OCI-LY7 (cell line): ENCODE results near the gene MSTN. TPM values are rescaled to one million over a fixed set of nuclear protein-coding genes. Genes with fewer than 3 reads are reported as not detected.

Experiments used
- BruUV-seq: library from RNA; stranded (reverse); fragments of 400-500 nt; replicated peaks from 2 replicates; lab custom pipeline; 2021; lab: Mats Ljungman, UMichigan
- CTCF ChIA-PET: fragments of 300-600 bp; sonication (Branson Sonifier 250); formaldehyde crosslinking; loops from one replicate; lab custom pipeline; 2022; ENCODE audit warnings: antibody characterized with exemption; ENCODE audit not compliant: unreplicated experiment; lab: Charles Lee
- POLR2A ChIA-PET: fragments of 300-600 bp; sonication (Branson Sonifier 250); formaldehyde crosslinking; loops from one replicate; lab custom pipeline; 2022; ENCODE audit warnings: antibody characterized with exemption; lab: Charles Lee
- DNase-seq: peaks from one replicate; pipeline ENCODE4 v3.0.0-alpha.2; 2015; ENCODE audit warnings: low spot score
- H2AFZ ChIP-seq: fragments of 200-600 bp; sonication (generic), shearing (Covaris generic); 2 replicates; pipeline ENCODE4 v1.6.1; 2014; ENCODE audit warnings: mild to moderate bottlenecking, antibody characterized with exemption, low read length, moderate library complexity
- H3K27ac ChIP-seq: fragments of 200-600 bp; sonication (generic); 2 replicates; pipeline ENCODE4 v1.5.1; 2014; ENCODE audit warnings: mixed run types, low read depth, mild to moderate bottlenecking, moderate library complexity, low read length, inconsistent platforms; ENCODE audit not compliant: poor library complexity, severe bottlenecking
- H3K36me3 ChIP-seq: fragments of 200-600 bp; sonication (generic); 2 replicates; pipeline ENCODE4 v1.6.1; 2014; ENCODE audit warnings: mild to moderate bottlenecking, antibody characterized with exemption, low read length, moderate library complexity, mixed read lengths; ENCODE audit not compliant: insufficient read depth
- H3K4me1 ChIP-seq: fragments of 200-600 bp; sonication (generic); 2 replicates; pipeline ENCODE4 v1.5.1; 2014; ENCODE audit warnings: mild to moderate bottlenecking, low read length; ENCODE audit not compliant: insufficient read depth, poor library complexity, severe bottlenecking
- H3K4me2 ChIP-seq: fragments of 200-600 bp; sonication (generic); 2 replicates; pipeline ENCODE4 v1.6.1; 2014; ENCODE audit warnings: mild to moderate bottlenecking, low read length
- H3K4me3 ChIP-seq: fragments of 200-600 bp; sonication (generic); 2 replicates; pipeline ENCODE4 v1.5.1; 2014; ENCODE audit warnings: mild to moderate bottlenecking, low read depth, low read length; ENCODE audit not compliant: poor library complexity, severe bottlenecking
- H3K79me2 ChIP-seq: fragments of 200-600 bp; sonication (generic); 2 replicates; pipeline ENCODE4 v1.6.1; 2016; ENCODE audit warnings: low read depth, mild to moderate bottlenecking, low read length, moderate library complexity, mixed read lengths; ENCODE audit not compliant: insufficient read depth
- H3K9me2 ChIP-seq: fragments of 200-600 bp; sonication (generic); 2 replicates; pipeline ENCODE4 v1.6.1; 2016; ENCODE audit warnings: mild to moderate bottlenecking, low read length, mixed read lengths; ENCODE audit not compliant: insufficient read depth
- H3K9me3 ChIP-seq: fragments of 200-600 bp; sonication (generic); 2 replicates; pipeline ENCODE4 v1.6.1; 2014; ENCODE audit warnings: mild to moderate bottlenecking, mixed run types, low read length, mixed read lengths
- H4K20me1 ChIP-seq: fragments of 200-600 bp; sonication (generic); 2 replicates; pipeline ENCODE4 v1.6.1; 2014; ENCODE audit warnings: mild to moderate bottlenecking, antibody characterized with exemption, low read length, moderate library complexity, mixed read lengths; ENCODE audit not compliant: insufficient read depth
- CTCF ChIP-seq: fragments of 200-600 bp; sonication (generic); conservative IDR thresholded peaks from 2 replicates; pipeline ENCODE4 v1.5.1; 2014; ENCODE audit warnings: mild to moderate bottlenecking, antibody characterized with exemption, low read length, moderate library complexity, mixed read lengths
- EZH2phosphoT487 ChIP-seq: fragments of 200-600 bp; sonication (generic); IDR thresholded peaks from 2 replicates; pipeline ENCODE4 v1.6.1; 2018; ENCODE audit warnings: low read depth, borderline replicate concordance, mild to moderate bottlenecking, mixed run types, antibody characterized with exemption, low read length, moderate library complexity, mixed read lengths
- intact Hi-C: fragments of 100-400 bp; cut with micrococcal nuclease; formaldehyde crosslinking; loops from one replicate; pipeline ENCODE4 v1.10.0; 2022; ENCODE audit not compliant: unreplicated experiment
- total RNA-seq, 2 experiments: library from RNA; depleted of rRNA in 1 of 2; stranded (reverse); fragments of >200 nt in 1 of 2; shearing (Covaris generic) in 1 of 2; gene quantifications; 2 replicates each; pipeline ENCODE4 v1.2.3, GENCODE V29; 2014 to 2022

Gene MSTN
- total RNA-seq, 2 experiments from 2014 or later: not detected

GRCh38 chr2:190062053-190062452 is 476 bp downstream of the MSTN start:
- Histone ChIP-seq H3K79me2 (no peaks in the 10 kb centered on the region), H3K4me3 (no peak overlapping the region), H3K27ac (no peak overlapping the region), H3K4me2 (no peak overlapping the region), H3K36me3 (no peaks in the 10 kb centered on the region), H3K9me2 (no peaks in the 10 kb centered on the region), H3K9me3 (no peaks in the 10 kb centered on the region), H3K4me1 (no peaks in the 10 kb centered on the region), H2AFZ (no peak overlapping the region), H4K20me1 (no peaks in the 10 kb centered on the region)
- no peak for DNase-seq
- intact Hi-C loops: no loop called here
- TF ChIP-seq CTCF (no peak), EZH2phosphoT487 (no peak)
- CTCF ChIA-PET: no interaction called here
- POLR2A ChIA-PET: interaction anchor here (0.7 to 1.1 kb wide), 2 partner anchors 9 to 162 kb away, joined by 3 to 4 read pairs; no protein-coding TSS in a partner anchor
- no TSS peak for BruUV-seq

DNA sequence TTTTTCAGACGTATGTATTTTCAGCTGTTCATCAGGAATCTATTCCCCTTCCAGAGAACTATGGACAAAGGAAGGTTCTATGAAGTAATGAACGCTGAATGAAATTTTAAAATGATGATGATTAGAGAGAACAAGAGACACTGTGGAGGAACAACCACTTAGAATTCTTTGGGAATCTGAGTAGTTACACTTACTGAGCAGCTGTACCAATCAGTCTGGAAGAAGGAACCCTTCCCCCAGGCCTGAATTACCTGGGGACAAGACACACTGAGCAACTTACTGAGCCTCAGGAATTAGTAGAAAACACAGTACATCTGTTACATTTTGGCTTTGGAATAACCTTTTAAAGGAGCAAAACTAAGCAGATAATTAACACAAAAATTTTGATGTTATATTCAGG is 1.9 kb downstream of the MSTN start:
- POLR2A ChIA-PET: interaction anchor here (1.3 kb wide), 1 partner anchor 43 kb away, joined by 4 read pairs; no protein-coding TSS in a partner anchor
- CTCF ChIA-PET: no interaction called here

More for the DNA sequence above, 1.9 kb downstream of the MSTN start:
- H3K9me2 ChIP-seq: no peaks in the 10 kb centered on the region
- DNase-seq: no peak
- no peaks in the 10 kb centered on the region for H4K20me1 ChIP-seq
- H3K36me3 ChIP-seq: no peaks in the 10 kb centered on the region
- H2AFZ ChIP-seq: no peak overlapping the region
- H3K79me2 ChIP-seq: no peaks in the 10 kb centered on the region
- no peak overlapping the region for H3K4me2 ChIP-seq
- H3K27ac ChIP-seq: no peak overlapping the region
- no peaks in the 10 kb centered on the region for H3K4me1 ChIP-seq
- H3K4me3 ChIP-seq: no peak overlapping the region
- no TSS peak for BruUV-seq
- intact Hi-C loops: no loop called here
- TF ChIP-seq EZH2phosphoT487: no peak
- TF ChIP-seq CTCF: no peak
- no peaks in the 10 kb centered on the region for H3K9me3 ChIP-seq
